ENCODE data around the gene ADO.

The ADO gene

GRCh38 chr10:62818426-62819011 is 14.0 kb downstream of the ADO start:
- no peak for DNase-seq

- no peak for DNase-seq
Measured at GRCh38 chr10:62819141-62819920, 14.8 kb downstream of the ADO start.

- no peak for DNase-seq
Measured at GRCh38 chr10:62820586-62820985, 16.1 kb downstream of the ADO start.

- DNase-seq: no peak
Measured at GRCh38 chr10:62826273-62826672, 21.8 kb downstream of the ADO start.

- no peak for DNase-seq
Measured at GRCh38 chr10:62829622-62830021, 25.1 kb downstream of the ADO start.

- DNase-seq: no peak
Measured at GRCh38 chr10:62830679-62831078, 26.2 kb downstream of the ADO start.

GRCh38 chr10:62831346-62831745 is 26.8 kb downstream of the ADO start:
- DNase-seq: no peak

- DNase-seq: no peak
Measured at GRCh38 chr10:62839590-62839989, 35.1 kb downstream of the ADO start.

- DNase-seq: no peak
Measured at GRCh38 chr10:62842983-62843382, 38.5 kb downstream of the ADO start.

GRCh38 chr10:62843600-62843999 is 39.1 kb downstream of the ADO start:
- DNase-seq: no peak

- DNase-seq: no peak
Measured at GRCh38 chr10:62844280-62845011, 39.9 kb downstream of the ADO start.

- no peak for DNase-seq
Measured at GRCh38 chr10:62847433-62847832, 42.9 kb downstream of the ADO start.

GRCh38 chr10:62850646-62851045 is 46.1 kb downstream of the ADO start:
- no peak for DNase-seq

- DNase-seq: no peak
Measured at GRCh38 chr10:62851442-62851841, 46.9 kb downstream of the ADO start.

GRCh38 chr10:62852961-62853702 is 48.6 kb downstream of the ADO start:
- no peak for DNase-seq

- no peak for DNase-seq
Measured at GRCh38 chr10:62853710-62854109, 49.2 kb downstream of the ADO start.

GRCh38 chr10:62856021-62856420 is 51.5 kb downstream of the ADO start:
- no peak for DNase-seq

Measured in GOT3 (cell line).